Breast epithelium (tissue), 3 donors: ENCODE data around the gene PALLD.

Source experiments
- CTCF ChIP-seq, 3 donors: fragments of 450-650 bp; IDR thresholded peaks; one replicate each; pipeline ENCODE4 v1.5.1; 2016 to 2017; ENCODE audit warnings: antibody characterized with exemption in 3 of 3, mild to moderate bottlenecking in 3 of 3, moderate library complexity in 3 of 3
- POLR2A ChIP-seq: fragments of 450-650 bp; IDR thresholded peaks from one replicate; pipeline ENCODE4 v1.6.1; 2016; ENCODE audit warnings: antibody characterized with exemption, mild to moderate bottlenecking, moderate library complexity

GRCh38 chr4:168765726-168766125 is 268.9 kb downstream of the PALLD start:
- TF ChIP-seq CTCF (IDR thresholded peaks at IDR 0.05): no peak
- TF ChIP-seq POLR2A: no peak
